ENCODE data around the gene TEX52.
"Not testable (repeated sequence)": the region's sequence is repeated elsewhere in the genome, so short reads cannot be mapped to it uniquely, and the experiment has no call there.

DNA sequence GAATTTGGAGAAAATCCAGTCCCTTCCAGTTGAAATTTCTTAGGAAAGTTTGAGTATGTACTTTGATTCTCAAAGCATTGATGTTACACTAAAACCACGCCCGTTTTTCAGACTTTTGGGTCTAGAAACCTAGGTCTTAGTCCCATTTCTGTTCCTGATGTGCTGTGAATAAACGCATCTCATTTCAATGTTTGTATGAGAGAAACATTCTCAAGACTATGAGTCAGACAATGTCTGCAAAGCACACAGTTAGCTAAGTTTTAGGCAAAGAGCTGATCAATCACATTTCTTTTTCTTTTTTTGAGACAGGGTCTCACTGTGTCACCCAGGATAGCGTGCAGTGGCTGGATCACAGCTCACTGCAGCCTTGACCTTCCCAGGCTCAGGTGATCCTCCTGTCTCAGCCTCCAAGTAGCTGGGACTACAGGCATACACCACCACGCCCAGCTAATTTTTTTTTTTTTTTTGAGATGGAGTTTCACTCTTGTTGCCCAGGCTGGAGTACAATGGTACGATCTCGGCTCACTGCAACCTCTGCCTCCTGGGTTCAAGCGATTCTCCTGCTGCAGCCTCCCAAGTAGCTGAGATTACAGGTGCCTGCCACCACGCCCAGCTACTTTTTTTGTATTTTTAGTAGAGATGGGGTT, 12.3 kb upstream of the TEX52 start:
- TF ChIP-seq, protein P1, sequence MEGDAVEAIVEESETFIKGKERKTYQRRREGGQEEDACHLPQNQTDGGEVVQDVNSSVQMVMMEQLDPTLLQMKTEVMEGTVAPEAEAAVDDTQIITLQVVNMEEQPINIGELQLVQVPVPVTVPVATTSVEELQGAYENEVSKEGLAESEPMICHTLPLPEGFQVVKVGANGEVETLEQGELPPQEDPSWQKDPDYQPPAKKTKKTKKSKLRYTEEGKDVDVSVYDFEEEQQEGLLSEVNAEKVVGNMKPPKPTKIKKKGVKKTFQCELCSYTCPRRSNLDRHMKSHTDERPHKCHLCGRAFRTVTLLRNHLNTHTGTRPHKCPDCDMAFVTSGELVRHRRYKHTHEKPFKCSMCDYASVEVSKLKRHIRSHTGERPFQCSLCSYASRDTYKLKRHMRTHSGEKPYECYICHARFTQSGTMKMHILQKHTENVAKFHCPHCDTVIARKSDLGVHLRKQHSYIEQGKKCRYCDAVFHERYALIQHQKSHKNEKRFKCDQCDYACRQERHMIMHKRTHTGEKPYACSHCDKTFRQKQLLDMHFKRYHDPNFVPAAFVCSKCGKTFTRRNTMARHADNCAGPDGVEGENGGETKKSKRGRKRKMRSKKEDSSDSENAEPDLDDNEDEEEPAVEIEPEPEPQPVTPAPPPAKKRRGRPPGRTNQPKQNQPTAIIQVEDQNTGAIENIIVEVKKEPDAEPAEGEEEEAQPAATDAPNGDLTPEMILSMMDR (IDR thresholded peaks at IDR 0.05; ENCODE audit: low read length): not testable (repeated sequence)
- not testable (repeated sequence) for TF ChIP-seq EZH2 (optimal IDR thresholded peaks at IDR 0.05; ENCODE audit: low read depth, low read length)
